H1 (cell line): Measurements from ENCODE around the gene TRIM46. TPM values are rescaled to one million over a fixed set of nuclear protein-coding genes. Genes with fewer than 3 reads are reported as not detected.

ENCODE experiments used
- CTCF ChIA-PET: fragments of 300-600 bp; sonication (Branson Sonifier 250); formaldehyde crosslinking; loops from one replicate; lab custom pipeline; 2021; ENCODE audit not compliant: partially characterized antibody; lab: Charles Lee
- POLR2A ChIA-PET: fragments of 300-600 bp; sonication (Branson Sonifier 250); formaldehyde crosslinking; loops from one replicate; lab custom pipeline; 2021; ENCODE audit warnings: inconsistent platforms; ENCODE audit not compliant: partially characterized antibody; lab: Charles Lee
- DNase-seq, 2 experiments: peaks; one replicate each; pipeline versions ENCODE4 v3.0.0 to v3.0.0-alpha.2; 2010 to 2022; ENCODE audit warnings: low spot score in 2 of 2, low read depth in 1 of 2, mixed read lengths in 1 of 2
- FAIRE-seq: peaks from 2 replicates; lab custom pipeline; 2011; peaks lifted over from hg19 to GRCh38; lab: Jason Lieb, UNC
- H2AFZ ChIP-seq: 2 replicates; pipeline ENCODE4 v1.8.1; 2012; ENCODE audit warnings: low read length, inconsistent platforms
- H2AK5ac ChIP-seq: 2 replicates; pipeline ENCODE4 v1.6.1; 2013; ENCODE audit warnings: low read depth, low read length
- H2BK120ac ChIP-seq: replicated peaks from 2 replicates; pipeline ENCODE3; 2013; ENCODE audit warnings: low read depth, low read length, inconsistent platforms
- H2BK12ac ChIP-seq: 2 replicates; pipeline ENCODE4 v1.6.1; 2013; ENCODE audit warnings: low read depth, low read length
- H2BK15ac ChIP-seq: 2 replicates; pipeline ENCODE4 v1.6.1; 2013; ENCODE audit warnings: low read length
- H2BK20ac ChIP-seq: 2 replicates; pipeline ENCODE4 v1.6.1; 2013; ENCODE audit warnings: low read length
- H2BK5ac ChIP-seq: 2 replicates; pipeline ENCODE4 v1.6.1; 2013; ENCODE audit warnings: low read depth, low read length
- H3K14ac ChIP-seq: 2 replicates; pipeline ENCODE4 v1.6.1; 2013; ENCODE audit warnings: inconsistent platforms; ENCODE audit not compliant: insufficient read length
- H3K18ac ChIP-seq: 2 replicates; pipeline ENCODE4 v1.6.1; 2013; ENCODE audit warnings: low read length; ENCODE audit errors: extremely low read depth
- H3K23ac ChIP-seq: 2 replicates; pipeline ENCODE4 v1.6.1; 2013; ENCODE audit warnings: inconsistent platforms; ENCODE audit not compliant: insufficient read length
- H3K23me2 ChIP-seq: 2 replicates; pipeline ENCODE4 v1.6.1; 2013; ENCODE audit warnings: low read depth, low read length
- H3K27ac ChIP-seq: 2 replicates; pipeline ENCODE4 v1.6.1; 2011; ENCODE audit warnings: low read depth, low read length, inconsistent platforms
- H3K27me3 ChIP-seq, 4 experiments: replicated peaks in 1 of 4; 1 replicate in 1 of 4; 2 replicates in 3 of 4; pipeline versions ENCODE4 v1.6.1 to v1.8.1; 2011 to 2013; ENCODE audit warnings: low read length in 3 of 4, mild to moderate bottlenecking in 3 of 4, inconsistent platforms in 2 of 4, mixed read lengths in 2 of 4, moderate library complexity in 1 of 4; ENCODE audit not compliant: control insufficient read depth in 3 of 4, insufficient read depth in 3 of 4; ENCODE audit errors: extremely low read depth in 1 of 4
- H3K36me3 ChIP-seq, 4 experiments: 2 replicates each; pipeline versions ENCODE4 v1.6.1 to v1.8.1; 2011 to 2013; ENCODE audit warnings: mild to moderate bottlenecking in 4 of 4, low read length in 3 of 4, moderate library complexity in 2 of 4, control low read depth in 1 of 4, inconsistent platforms in 1 of 4; ENCODE audit not compliant: insufficient read depth in 4 of 4, control insufficient read depth in 2 of 4
- H3K4ac ChIP-seq: replicated peaks from 2 replicates; pipeline ENCODE3; 2013; ENCODE audit warnings: low read length, low read depth, mixed read lengths, inconsistent platforms; ENCODE audit not compliant: insufficient read length
- H3K4me1 ChIP-seq, 4 experiments: replicated peaks in 1 of 4; 1 replicate in 1 of 4; 2 replicates in 3 of 4; pipeline versions ENCODE4 v1.6.1 to v1.8.1; 2011 to 2013; ENCODE audit warnings: low read length in 3 of 4, inconsistent platforms in 2 of 4, mixed read lengths in 1 of 4; ENCODE audit not compliant: insufficient read depth in 4 of 4, control insufficient read depth in 3 of 4
- H3K4me2 ChIP-seq, 2 experiments: 2 replicates each; pipeline versions ENCODE4 v1.6.1 to v1.8.1; 2011 to 2013; ENCODE audit warnings: low read depth in 2 of 2, low read length in 2 of 2, control low read depth in 1 of 2, inconsistent platforms in 1 of 2, mild to moderate bottlenecking in 1 of 2; ENCODE audit not compliant: insufficient read depth in 1 of 2
- H3K4me3 ChIP-seq, 4 experiments: fragments of 200-600, 300-600 bp in 1 of 4; sonication (generic), shearing (Covaris generic), sonication (Bioruptor Twin) in 1 of 4; 2 replicates each; pipeline versions ENCODE4 v1.5.1 to v1.8.1; 2011 to 2016; ENCODE audit warnings: low read length in 4 of 4, low read depth in 3 of 4, control low read depth in 2 of 4, inconsistent platforms in 2 of 4, mild to moderate bottlenecking in 2 of 4, mixed read lengths in 1 of 4, moderate library complexity in 1 of 4; ENCODE audit not compliant: insufficient read depth in 2 of 4; ENCODE audit errors: extremely low read depth in 1 of 4
- H3K56ac ChIP-seq: replicated peaks from 2 replicates; pipeline ENCODE3; 2013; ENCODE audit warnings: low read depth, mild to moderate bottlenecking, mixed read lengths, low read length, inconsistent platforms; ENCODE audit not compliant: insufficient read length
- H3K79me1 ChIP-seq: 2 replicates; pipeline ENCODE4 v1.6.1; 2013; ENCODE audit warnings: low read depth, low read length, control low read depth
- H3K79me2 ChIP-seq, 2 experiments: 2 replicates each; pipeline versions ENCODE4 v1.6.1 to v1.8.1; 2012 to 2013; ENCODE audit warnings: low read length in 2 of 2, mild to moderate bottlenecking in 2 of 2, inconsistent platforms in 1 of 2; ENCODE audit not compliant: insufficient read depth in 2 of 2, control insufficient read depth in 1 of 2
- H3K9ac ChIP-seq, 4 experiments: replicated peaks in 1 of 4; 1 replicate in 1 of 4; 2 replicates in 3 of 4; pipeline versions ENCODE4 v1.6.1 to v1.8.1; 2011 to 2013; ENCODE audit warnings: low read depth in 3 of 4, low read length in 3 of 4, control low read depth in 2 of 4, mild to moderate bottlenecking in 2 of 4, moderate library complexity in 2 of 4, inconsistent platforms in 1 of 4; ENCODE audit errors: extremely low read depth in 1 of 4
- H3K9me3 ChIP-seq, 2 experiments: 2 replicates each; pipeline versions ENCODE4 v1.6.1 to v1.8.1; 2012 to 2013; ENCODE audit warnings: mild to moderate bottlenecking in 2 of 2, moderate library complexity in 2 of 2, control low read depth in 1 of 2, inconsistent platforms in 1 of 2, low read depth in 1 of 2, low read length in 1 of 2, mixed read lengths in 1 of 2; ENCODE audit not compliant: insufficient read depth in 2 of 2
- H4K20me1 ChIP-seq, 2 experiments: replicated peaks in 1 of 2; 2 replicates each; pipeline versions ENCODE3 to v1.8.1; 2011 to 2013; ENCODE audit warnings: inconsistent platforms in 2 of 2, low read length in 2 of 2, mild to moderate bottlenecking in 1 of 2; ENCODE audit not compliant: insufficient read depth in 2 of 2, control insufficient read depth in 1 of 2
- H4K5ac ChIP-seq: 2 replicates; pipeline ENCODE4 v1.6.1; 2013; ENCODE audit warnings: low read length, low read depth, mixed read lengths, inconsistent platforms; ENCODE audit not compliant: insufficient read length
- H4K8ac ChIP-seq: 2 replicates; pipeline ENCODE4 v1.8.0; 2013; ENCODE audit warnings: mild to moderate bottlenecking, moderate library complexity, low read length, inconsistent platforms; ENCODE audit not compliant: insufficient read depth; ENCODE audit errors: extremely low read depth
- H4K91ac ChIP-seq: replicated peaks from 2 replicates; pipeline ENCODE3; 2013; ENCODE audit warnings: low read length, mixed read lengths, inconsistent platforms; ENCODE audit not compliant: insufficient read length
- GTF2F1 ChIP-seq: IDR thresholded peaks from 2 replicates; pipeline ENCODE4 v1.6.1; 2012; ENCODE audit warnings: low read depth, low read length, improper control_type of control experiment, borderline replicate concordance
- HDAC6 ChIP-seq: IDR thresholded peaks from one replicate; pipeline ENCODE4 v1.7.1; 2012; ENCODE audit warnings: low read depth, mild to moderate bottlenecking, inconsistent platforms, low read length, moderate library complexity
- POLR2A ChIP-seq, 2 experiments: IDR thresholded peaks; 1 replicate in 1 of 2; 2 replicates in 1 of 2; pipeline ENCODE4 v1.6.1; 2011; ENCODE audit warnings: low read depth in 2 of 2, low read length in 2 of 2, mild to moderate bottlenecking in 2 of 2; ENCODE audit errors: control extremely low read depth in 1 of 2
- SP2 ChIP-seq: IDR thresholded peaks from 2 replicates; pipeline ENCODE4 v1.6.1; 2012; ENCODE audit warnings: mild to moderate bottlenecking, low read length, inconsistent platforms
- TCF12 ChIP-seq: IDR thresholded peaks from 2 replicates; pipeline ENCODE4 v1.6.1; 2011; ENCODE audit warnings: low read depth, mild to moderate bottlenecking, low read length
- WGBS, 2 experiments: shearing (Covaris generic) in 1 of 2; methylation state at CpG; one replicate each; pipeline versions ENCODE4 v1.1.6 to v1.1.7; 2013 to 2015; ENCODE audit warnings: low lambda C conversion rate in 2 of 2, mixed read lengths in 2 of 2, inconsistent platforms in 1 of 2, low coverage in 1 of 2, missing lambda C conversion rate in 1 of 2; ENCODE audit not compliant: insufficient replicate concordance in 2 of 2, insufficient coverage in 1 of 2, insufficient read length in 1 of 2; ENCODE audit errors: extremely low coverage in 1 of 2, missing lambda C conversion rate in 1 of 2; 5-methylcytosine and 5-hydroxymethylcytosine counted together
- polyA plus RNA-seq, 7 experiments: library from polyadenylated mRNA; depleted of rRNA in 3 of 7; stranded (reverse) in 5 of 7; unstranded in 2 of 7; fragments of >200 nt in 5 of 7; fragments of 200-250 nt in 2 of 7; gene quantifications; 1 replicate in 5 of 7; 2 replicates in 1 of 7; 4 replicates in 1 of 7; pipeline versions ENCODE4 v1.2.1 to v1.2.3, GENCODE V29; 2011 to 2013; ENCODE audit warnings: missing spikeins in 2 of 7, mixed read lengths in 2 of 7
- total RNA-seq: library from RNA; stranded (reverse); fragmentation: NEBNext Ultra II Directional; extraction: Animal tissue kit (Norgen Biotek cat#: 25700); gene quantifications from 2 replicates; pipeline ENCODE4 v1.2.1, GENCODE V29; 2021

TRIM46 gene
- total and polyA plus RNA-seq, 2 of the 8 experiments (the other 6 are each of a cell fraction or from before 2014, with no cell fraction given) = 15.5 to 21.6 TPM

- ChIA-PET CTCF (interaction anchor here (0.6 to 2.5 kb wide), 5 partner anchors 8 to 74 kb away, joined by 3 to 11 read pairs (median 4); no protein-coding TSS in a partner anchor), POLR2A (no interaction called here)
- no peaks in the 10 kb centered on the region for H4K20me1 ChIP-seq
- H2AFZ ChIP-seq = no peak overlapping the region
- H3K9me3 ChIP-seq = no peaks in the 10 kb centered on the region
- H3K36me3 ChIP-seq = no peaks in the 10 kb centered on the region
- H2BK120ac ChIP-seq = no peak overlapping the region
- H3K4me3 ChIP-seq = no peak overlapping the region
- 77% methylated on average over 1 of the region's 1 CpG; no CpG with 5 or more reads in 1 of the 2 experiments for WGBS, 2 experiments
- H2BK15ac ChIP-seq = no peak overlapping the region
- no peaks in the 10 kb centered on the region for H3K79me2 ChIP-seq
- no peak overlapping the region for H4K8ac ChIP-seq
- H3K4ac ChIP-seq = no peak overlapping the region
- H3K27me3 ChIP-seq = no peaks in the 10 kb centered on the region
- H2BK12ac ChIP-seq = no peak overlapping the region
- no peak overlapping the region for H3K23ac ChIP-seq
- H3K18ac ChIP-seq = no peak overlapping the region
- H3K9ac ChIP-seq = no peak overlapping the region
- no peak overlapping the region for H4K91ac ChIP-seq
- DNase-seq (no peak), FAIRE-seq (no peak)
- H2BK20ac ChIP-seq = no peak overlapping the region
- H3K27ac ChIP-seq = no peak overlapping the region
- H3K23me2 ChIP-seq = no peaks in the 10 kb centered on the region; the same call in 1 of the 2 replicates
- no peak overlapping the region for H2AK5ac ChIP-seq
- no peak overlapping the region for H3K56ac ChIP-seq
- H3K14ac ChIP-seq = no peak overlapping the region
- H3K79me1 ChIP-seq = no peaks in the 10 kb centered on the region
- no peak overlapping the region for H4K5ac ChIP-seq
- H3K4me1 ChIP-seq = no peaks in the 10 kb centered on the region
- H3K4me2 ChIP-seq = no peak overlapping the region
- no peak overlapping the region for H2BK5ac ChIP-seq
- no peak for TF ChIP-seq SP2
- TF ChIP-seq HDAC6 = no peak
- no peak for TF ChIP-seq TCF12
- TF ChIP-seq GTF2F1 = no peak
- no peak for TF ChIP-seq POLR2A (IDR thresholded peaks at IDR 0.05; ENCODE audit: control extremely low read depth in 1 of 2, low read depth in 2 of 2, low read length in 2 of 2)
Measured at GRCh38 chr1:155158991-155159390, 14.7 kb upstream of the TRIM46 start.
